SH-SY5Y (cell line): ENCODE results near the gene B4GALNT3.

Source experiments
- GATA2 ChIP-seq: IDR thresholded peaks from 2 replicates; pipeline ENCODE4 v1.6.1; 2011; ENCODE audit warnings: mild to moderate bottlenecking, low read depth, low read length
- GATA3 ChIP-seq: IDR thresholded peaks from 2 replicates; pipeline ENCODE4 v1.6.1; 2011; ENCODE audit warnings: low read depth, mild to moderate bottlenecking, low read length, moderate library complexity

DNA sequence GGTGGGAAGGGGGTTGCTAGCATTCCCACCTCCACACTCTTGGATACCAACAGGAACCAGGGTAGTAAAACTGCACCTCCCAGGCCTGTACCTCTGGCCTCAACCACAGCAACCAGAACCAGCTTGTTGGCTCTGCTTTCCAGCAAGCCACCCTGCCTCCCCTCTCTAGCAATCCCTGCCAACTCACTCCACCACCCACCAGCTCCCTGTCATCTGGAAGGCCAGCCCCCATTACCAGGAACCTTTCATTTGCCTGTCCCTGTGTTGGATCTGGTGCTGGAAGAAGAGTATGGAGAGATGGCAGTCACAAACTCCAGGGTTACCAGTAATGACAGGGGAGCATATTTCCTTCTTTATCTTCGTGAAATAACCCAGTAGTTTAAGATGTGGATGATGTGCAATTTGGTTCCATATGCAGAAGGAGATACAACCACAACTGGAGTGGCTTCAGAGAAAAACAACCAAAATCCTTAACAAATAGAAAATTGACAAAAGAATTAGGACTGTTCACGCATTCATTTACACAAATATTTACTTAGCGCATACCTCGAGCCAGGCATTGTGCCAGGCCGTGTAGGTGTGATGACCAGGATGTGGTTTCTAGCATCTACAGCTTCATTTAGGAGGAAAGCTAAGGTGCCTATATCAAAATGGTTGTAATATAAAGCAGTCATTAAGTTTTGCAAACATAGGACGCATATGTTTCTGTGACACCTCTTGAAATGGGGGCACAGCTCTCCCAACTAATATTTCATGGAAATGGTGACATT, 3.4 kb downstream of the B4GALNT3 start:
- no peak for TF ChIP-seq GATA2
- TF ChIP-seq GATA3: no peak
